GM12878 (cell line): Measurements from ENCODE around the gene IFNLR1. TPM values are rescaled to one million over a fixed set of nuclear protein-coding genes. Genes with fewer than 3 reads are reported as not detected.

Source experiments
- ATAC-seq: fragments of 200-7000 bp; cut with Tn5 transposase; 3 replicates; pipeline ENCODE4 v1.9.1; 2020; ENCODE audit warnings: mild to moderate bottlenecking, moderate library complexity
- BruUV-seq: library from RNA; stranded (reverse); fragments of 400-500 nt; replicated peaks from 2 replicates; lab custom pipeline; 2021; lab: Mats Ljungman, UMichigan
- CTCF ChIA-PET: fragments of 300-600 bp; sonication (Branson Sonifier 250); formaldehyde crosslinking; extraction: SDS; loops from one replicate; lab custom pipeline; 2021; ENCODE audit warnings: inconsistent platforms; lab: Yijun Ruan, JAX
- POLR2A ChIA-PET: fragments of 350-600 bp; formaldehyde crosslinking; extraction: SDS; loops from one replicate; lab custom pipeline; 2021; ENCODE audit warnings: inconsistent platforms; lab: Charles Lee
- RAD21 ChIA-PET: fragments of 300-600 bp; sonication (Branson Sonifier 250); formaldehyde crosslinking; loops from one replicate; lab custom pipeline; 2023; ENCODE audit warnings: antibody characterized with exemption; ENCODE audit not compliant: unreplicated experiment; lab: Charles Lee
- SMC1A ChIA-PET: fragments of 300-600 bp; sonication (Branson Sonifier 250); formaldehyde crosslinking; loops from one replicate; lab custom pipeline; 2023; ENCODE audit not compliant: unreplicated experiment, uncharacterized antibody; lab: Charles Lee
- DNase-seq: peaks from one replicate; pipeline ENCODE4 v3.0.0-alpha.2; 2011; ENCODE audit warnings: low read depth, low spot score
- FAIRE-seq: peaks from 3 replicates; lab custom pipeline; 2011; peaks lifted over from hg19 to GRCh38; lab: Jason Lieb, UNC
- H2AFZ ChIP-seq: 2 replicates; pipeline ENCODE4 v1.6.0; 2011; ENCODE audit warnings: low read depth, low read length, control low read depth; ENCODE audit not compliant: control insufficient read depth
- H3K27ac ChIP-seq: 2 replicates; pipeline ENCODE4 v1.5.1; 2011; ENCODE audit warnings: control low read depth; ENCODE audit not compliant: control insufficient read depth, insufficient read depth
- H3K27me3 ChIP-seq, 2 experiments: replicated peaks in 1 of 2; 2 replicates each; pipeline versions ENCODE4 v1.6.0 to v1.6.1; 2011; ENCODE audit warnings: low read length in 1 of 2; ENCODE audit not compliant: control insufficient read depth in 2 of 2, insufficient read depth in 2 of 2
- H3K36me3 ChIP-seq, 2 experiments: 2 replicates each; pipeline ENCODE4 v1.5.1; 2011; ENCODE audit warnings: low read length in 1 of 2; ENCODE audit not compliant: control insufficient read depth in 2 of 2, insufficient read depth in 2 of 2
- H3K4me1 ChIP-seq: 2 replicates; pipeline ENCODE4 v1.6.1; 2011; ENCODE audit warnings: mild to moderate bottlenecking, low read length, moderate library complexity, mixed read lengths; ENCODE audit not compliant: control insufficient read depth, insufficient read depth
- H3K4me2 ChIP-seq: 2 replicates; pipeline ENCODE4 v1.6.0; 2011; ENCODE audit warnings: control low read depth; ENCODE audit not compliant: control insufficient read depth, insufficient read depth
- H3K4me3 ChIP-seq: fragments of 200-600 bp; sonication (generic); 2 replicates; pipeline ENCODE4 v1.5.1; 2016
- H3K79me2 ChIP-seq: 2 replicates; pipeline ENCODE4 v1.6.0; 2011; ENCODE audit warnings: low read length; ENCODE audit not compliant: control insufficient read depth, insufficient read depth
- H3K9ac ChIP-seq: 2 replicates; pipeline ENCODE4 v1.8.0; 2011; ENCODE audit warnings: low read length, control low read depth, mixed read lengths; ENCODE audit not compliant: control insufficient read depth, insufficient read depth
- H3K9me3 ChIP-seq: replicated peaks from 3 replicates; pipeline ENCODE4 v1.5.1; 2011; ENCODE audit warnings: mild to moderate bottlenecking, low read length; ENCODE audit not compliant: control insufficient read depth, insufficient read depth
- H4K20me1 ChIP-seq: 2 replicates; pipeline ENCODE4 v1.6.0; 2011; ENCODE audit not compliant: control insufficient read depth, insufficient read depth
- BMI1 ChIP-seq: fragments of 450-650 bp; IDR thresholded peaks from 2 replicates; pipeline ENCODE4 v1.6.1; 2016; ENCODE audit warnings: mild to moderate bottlenecking, moderate library complexity, borderline replicate concordance
- CBX3 ChIP-seq: fragments of 200-600 bp; sonication (generic); IDR thresholded peaks from 2 replicates; pipeline ENCODE4 v1.6.1; 2016; ENCODE audit warnings: low read depth, borderline replicate concordance
- CREB1 ChIP-seq: IDR thresholded peaks from 2 replicates; pipeline ENCODE4 v1.6.1; 2012; ENCODE audit warnings: low read depth, mild to moderate bottlenecking, inconsistent platforms
- CREM ChIP-seq: IDR thresholded peaks from 2 replicates; pipeline ENCODE4 v1.6.1; 2014; ENCODE audit warnings: antibody characterized with exemption, low read depth
- EED ChIP-seq: sonication (generic); IDR thresholded peaks from 2 replicates; pipeline ENCODE4 v1.6.1; 2016; ENCODE audit warnings: antibody characterized with exemption, low read depth
- IKZF1 ChIP-seq: fragments of 450-650 bp; conservative IDR thresholded peaks from 2 replicates; pipeline ENCODE4 v1.6.1; 2017; ENCODE audit warnings: antibody characterized with exemption, mild to moderate bottlenecking
- MXI1 ChIP-seq: fragments of 150-350 bp; IDR thresholded peaks from 2 replicates; pipeline ENCODE4 v1.6.1; 2011; ENCODE audit warnings: low read depth, mild to moderate bottlenecking, inconsistent platforms, low read length, improper control_type of control experiment
- POLR2A ChIP-seq: IDR thresholded peaks from 2 replicates; pipeline ENCODE4 v1.6.1; 2011; ENCODE audit warnings: low read depth, mild to moderate bottlenecking, low read length
- POU2F2 ChIP-seq: IDR thresholded peaks from 3 replicates; pipeline ENCODE4 v1.6.1; 2011; ENCODE audit warnings: low read depth, mild to moderate bottlenecking, low read length, borderline replicate concordance
- REST ChIP-seq: IDR thresholded peaks from 2 replicates; pipeline ENCODE4 v1.6.1; 2012; ENCODE audit warnings: mild to moderate bottlenecking, low read depth, low read length
- SREBF2 ChIP-seq: IDR thresholded peaks from 2 replicates; pipeline ENCODE4 v1.6.1; 2012; ENCODE audit warnings: mild to moderate bottlenecking, low read length
- WRNIP1 ChIP-seq: IDR thresholded peaks from 2 replicates; pipeline ENCODE4 v1.6.1; 2011; ENCODE audit warnings: low read depth, low read length, improper control_type of control experiment, borderline replicate concordance
- WGBS: methylation state at CpG from one replicate; pipeline ENCODE4 v1.1.6; 2016; ENCODE audit warnings: low lambda C conversion rate; ENCODE audit not compliant: insufficient replicate concordance, insufficient coverage; ENCODE audit errors: missing lambda C conversion rate; 5-methylcytosine and 5-hydroxymethylcytosine counted together
- in situ Hi-C: fragments of 300-500 bp; cut with MboI; formaldehyde crosslinking; loops from 9 replicates; pipeline ENCODE4 v1.14.3; 2018; ENCODE audit warnings: mixed read lengths
- intact Hi-C: fragments of 100-400 bp; cut with micrococcal nuclease; formaldehyde crosslinking; loops from one replicate; pipeline ENCODE4 v1.14.2; 2022; ENCODE audit not compliant: unreplicated experiment
- polyA plus RNA-seq, 11 experiments: library from polyadenylated mRNA; depleted of rRNA in 4 of 11; unstranded in 6 of 11; stranded (reverse) in 5 of 11; fragments of >200 nt; fragmentation: Nextera tagmentation in 4 of 11; fragmentation: Illumina TruSeq in 1 of 11; extraction: Ambion mirVana in 4 of 11; extraction: Trizol in 1 of 11; gene quantifications; 1 replicate in 1 of 11; 2 replicates in 10 of 11; pipeline versions ENCODE4 v1.2.1 to v1.2.3, GENCODE V29; 2011 to 2016; ENCODE audit warnings: inconsistent platforms in 2 of 11, missing spikeins in 2 of 11, low read depth in 1 of 11
- total RNA-seq, 4 experiments: library from RNA; depleted of rRNA in 3 of 4; stranded (reverse); fragments of >200 nt in 3 of 4; fragmentation: Illumina TruSeq in 1 of 4; extraction: Trizol in 1 of 4; gene quantifications; 2 replicates each; pipeline versions ENCODE4 v1.2.1 to v1.2.3, GENCODE V29; 2013 to 2021
- TF ChIP-seq, protein P1 (sequence below): fragments of 450-650 bp; IDR thresholded peaks from 2 replicates; pipeline ENCODE4 v1.6.1; 2014; ENCODE audit warnings: mild to moderate bottlenecking
- TF ChIP-seq, protein P2 (sequence below): fragments of 450-650 bp; IDR thresholded peaks from 2 replicates; pipeline ENCODE4 v1.6.1; 2017; ENCODE audit warnings: mild to moderate bottlenecking, moderate library complexity

Gene IFNLR1
- total and polyA plus RNA-seq, 10 of the 15 experiments (the other 5 are each of a cell fraction or from before 2014, with no cell fraction given), result 0.31 to 5.6 (median 3.9) TPM

DNA sequence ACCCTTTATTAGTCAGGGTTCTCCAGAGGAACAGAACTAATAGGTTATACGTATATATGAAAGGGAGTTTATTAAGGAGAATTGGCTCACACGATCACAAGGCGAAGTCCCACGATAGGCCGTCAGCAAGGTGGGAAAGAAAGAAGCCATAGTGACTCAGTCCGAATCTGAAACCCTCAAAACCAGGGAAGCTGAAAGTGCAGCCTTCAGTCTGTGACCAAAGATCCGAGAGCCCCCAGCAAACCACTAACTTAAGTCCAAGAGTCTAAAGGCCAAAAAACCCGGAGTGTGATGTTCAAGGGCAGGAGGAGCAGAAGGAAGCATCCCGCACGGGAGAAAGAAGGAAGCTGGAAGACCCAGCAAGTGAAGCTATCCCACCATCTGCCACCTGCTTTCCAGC lies 9.9 kb downstream of the IFNLR1 start (continued):
- TF ChIP-seq EED (peak; percentile 67), WRNIP1 (no peak), CREB1 (no peak), MXI1 (no peak), IKZF1 (peak; percentile 55; the same call in 1 of the 2 replicates)
- TF ChIP-seq, all 136 proteins: peak for 5

- RAD21 ChIA-PET, result no interaction called here
- in situ Hi-C loops, result loop anchor here (5.0 kb wide), 1 partner anchor 48 kb away; no protein-coding TSS in a partner anchor
- TF ChIP-seq, protein P1, sequence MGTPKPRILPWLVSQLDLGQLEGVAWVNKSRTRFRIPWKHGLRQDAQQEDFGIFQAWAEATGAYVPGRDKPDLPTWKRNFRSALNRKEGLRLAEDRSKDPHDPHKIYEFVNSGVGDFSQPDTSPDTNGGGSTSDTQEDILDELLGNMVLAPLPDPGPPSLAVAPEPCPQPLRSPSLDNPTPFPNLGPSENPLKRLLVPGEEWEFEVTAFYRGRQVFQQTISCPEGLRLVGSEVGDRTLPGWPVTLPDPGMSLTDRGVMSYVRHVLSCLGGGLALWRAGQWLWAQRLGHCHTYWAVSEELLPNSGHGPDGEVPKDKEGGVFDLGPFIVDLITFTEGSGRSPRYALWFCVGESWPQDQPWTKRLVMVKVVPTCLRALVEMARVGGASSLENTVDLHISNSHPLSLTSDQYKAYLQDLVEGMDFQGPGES, result no peak
- TF ChIP-seq, protein P2, sequence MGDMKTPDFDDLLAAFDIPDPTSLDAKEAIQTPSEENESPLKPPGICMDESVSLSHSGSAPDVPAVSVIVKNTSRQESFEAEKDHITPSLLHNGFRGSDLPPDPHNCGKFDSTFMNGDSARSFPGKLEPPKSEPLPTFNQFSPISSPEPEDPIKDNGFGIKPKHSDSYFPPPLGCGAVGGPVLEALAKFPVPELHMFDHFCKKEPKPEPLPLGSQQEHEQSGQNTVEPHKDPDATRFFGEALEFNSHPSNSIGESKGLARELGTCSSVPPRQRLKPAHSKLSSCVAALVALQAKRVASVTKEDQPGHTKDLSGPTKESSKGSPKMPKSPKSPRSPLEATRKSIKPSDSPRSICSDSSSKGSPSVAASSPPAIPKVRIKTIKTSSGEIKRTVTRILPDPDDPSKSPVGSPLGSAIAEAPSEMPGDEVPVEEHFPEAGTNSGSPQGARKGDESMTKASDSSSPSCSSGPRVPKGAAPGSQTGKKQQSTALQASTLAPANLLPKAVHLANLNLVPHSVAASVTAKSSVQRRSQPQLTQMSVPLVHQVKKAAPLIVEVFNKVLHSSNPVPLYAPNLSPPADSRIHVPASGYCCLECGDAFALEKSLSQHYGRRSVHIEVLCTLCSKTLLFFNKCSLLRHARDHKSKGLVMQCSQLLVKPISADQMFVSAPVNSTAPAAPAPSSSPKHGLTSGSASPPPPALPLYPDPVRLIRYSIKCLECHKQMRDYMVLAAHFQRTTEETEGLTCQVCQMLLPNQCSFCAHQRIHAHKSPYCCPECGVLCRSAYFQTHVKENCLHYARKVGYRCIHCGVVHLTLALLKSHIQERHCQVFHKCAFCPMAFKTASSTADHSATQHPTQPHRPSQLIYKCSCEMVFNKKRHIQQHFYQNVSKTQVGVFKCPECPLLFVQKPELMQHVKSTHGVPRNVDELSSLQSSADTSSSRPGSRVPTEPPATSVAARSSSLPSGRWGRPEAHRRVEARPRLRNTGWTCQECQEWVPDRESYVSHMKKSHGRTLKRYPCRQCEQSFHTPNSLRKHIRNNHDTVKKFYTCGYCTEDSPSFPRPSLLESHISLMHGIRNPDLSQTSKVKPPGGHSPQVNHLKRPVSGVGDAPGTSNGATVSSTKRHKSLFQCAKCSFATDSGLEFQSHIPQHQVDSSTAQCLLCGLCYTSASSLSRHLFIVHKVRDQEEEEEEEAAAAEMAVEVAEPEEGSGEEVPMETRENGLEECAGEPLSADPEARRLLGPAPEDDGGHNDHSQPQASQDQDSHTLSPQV, result no peak
- no peak for TF ChIP-seq CBX3
- TF ChIP-seq CREM, result no peak
- TF ChIP-seq REST, result no peak
- TF ChIP-seq POU2F2, result no peak
- no peak for TF ChIP-seq SREBF2
- TF ChIP-seq BMI1, result no peak
- TF ChIP-seq POLR2A, result no peak
Measured at GRCh38 chr1:24175033-24175755, 11.9 kb downstream of the IFNLR1 start.

More at GRCh38 chr1:24175033-24175755, 11.9 kb downstream of the IFNLR1 start:
- Histone ChIP-seq H3K27ac (no peak overlapping the region), H3K9me3 (no peaks in the 10 kb centered on the region; the same call in 2 of the 3 replicates), H3K79me2 (no peaks in the 10 kb centered on the region), H3K36me3 (no peaks in the 10 kb centered on the region; a peak in 1 of 4 replicates), H3K4me2 (no peak overlapping the region), H3K9ac (no peak overlapping the region), H3K4me1 (peaks cover 6% of the 10 kb centered on the region), H3K27me3 (peaks cover 0 to 2% of the 10 kb centered on the region in 2 experiments; a peak in 1 of 4 replicates), H4K20me1 (no peaks in the 10 kb centered on the region), H2AFZ (no peak overlapping the region), H3K4me3 (no peak overlapping the region)
- SMC1A ChIA-PET, result interaction anchor here (0.6 kb wide), 1 partner anchor 216 kb away, joined by 3 read pairs; no protein-coding TSS in a partner anchor
- WGBS, result 86% methylated on average over 6 of the region's 6 CpGs
- POLR2A ChIA-PET, result interaction anchor here (0.6 kb wide), 1 partner anchor 24 kb away, joined by 3 read pairs; no protein-coding TSS in a partner anchor
- FAIRE-seq, result no peak
- CTCF ChIA-PET, result interaction anchor here (0.8 kb wide), 1 partner anchor 114 kb away, joined by 3 read pairs; no protein-coding TSS in a partner anchor
- DNase-seq, result no peak
- intact Hi-C loops, result no loop called here
- BruUV-seq, result no TSS peak
- ATAC-seq, result no peak
